GM12878 (cell line): Measurements from ENCODE around the gene ALDH1A1.

Source experiments
- BRCA1 ChIP-seq: IDR thresholded peaks from 2 replicates; pipeline ENCODE4 v1.6.1; 2011; ENCODE audit warnings: low read depth, low read length, improper control_type of control experiment
- CTCF ChIP-seq, 3 experiments: IDR thresholded peaks in 2 of 3; conservative IDR thresholded peaks in 1 of 3; 2 replicates each; pipeline ENCODE4 v1.5.1; 2011; ENCODE audit warnings: low read depth in 3 of 3, low read length in 3 of 3, mild to moderate bottlenecking in 3 of 3, control low read depth in 2 of 3, moderate library complexity in 2 of 3, inconsistent platforms in 1 of 3, mixed read lengths in 1 of 3; ENCODE audit not compliant: control insufficient read depth in 2 of 3, insufficient read depth in 1 of 3; ENCODE audit errors: extremely low read depth in 1 of 3
- EZH2 ChIP-seq: IDR thresholded peaks from 2 replicates; pipeline ENCODE4 v1.6.1; 2012; ENCODE audit warnings: low read depth, mild to moderate bottlenecking, control low read depth, inconsistent platforms, low read length, borderline replicate concordance; ENCODE audit not compliant: control insufficient read depth
- KDM1A ChIP-seq: fragments of 200-600 bp; sonication (generic); IDR thresholded peaks from 2 replicates; pipeline ENCODE4 v1.6.1; 2016; ENCODE audit warnings: borderline replicate concordance
- MAX ChIP-seq: IDR thresholded peaks from 2 replicates; pipeline ENCODE4 v1.6.1; 2012; ENCODE audit warnings: low read depth, low read length, improper control_type of control experiment
- SREBF2 ChIP-seq: IDR thresholded peaks from 2 replicates; pipeline ENCODE4 v1.6.1; 2012; ENCODE audit warnings: mild to moderate bottlenecking, low read length
- ZBTB33 ChIP-seq: fragments of 450-650 bp; IDR thresholded peaks from 2 replicates; pipeline ENCODE4 v1.6.1; 2017; ENCODE audit warnings: mild to moderate bottlenecking

GRCh38 chr9:72991772-72992171 lies 38.9 kb upstream of the ALDH1A1 start:
- TF ChIP-seq ZBTB33 (no peak), KDM1A (no peak), BRCA1 (no peak), EZH2 (no peak), MAX (no peak), SREBF2 (no peak), CTCF (IDR thresholded peaks at IDR 0.05 in 2 of 3, conservative IDR thresholded peaks at IDR 0.05 in 1 of 3; ENCODE audit: control insufficient read depth in 2 of 3, extremely low read depth in 1 of 3, insufficient read depth in 1 of 3, low read depth in 3 of 3, low read length in 3 of 3) (no peak)
